Mesenchymal stem cell (in vitro differentiated cells and primary cell): ENCODE measurements around the gene RHOU.

ENCODE experiments used
- DNase-seq: peaks from one replicate; pipeline ENCODE4 v3.0.0-alpha.2; 2013
- H2AFZ ChIP-seq: one replicate; pipeline ENCODE4 v1.6.1; 2013; ENCODE audit warnings: low read depth, mild to moderate bottlenecking, control low read depth, inconsistent platforms, low read length, moderate library complexity
- H2AK5ac ChIP-seq: 2 replicates; pipeline ENCODE4 v1.6.1; 2013; ENCODE audit warnings: low read length, moderate library complexity, mild to moderate bottlenecking, inconsistent platforms; ENCODE audit not compliant: severe bottlenecking
- H2BK120ac ChIP-seq: one replicate; pipeline ENCODE4 v1.6.1; 2013; ENCODE audit warnings: low read depth, mild to moderate bottlenecking, inconsistent platforms, low read length, moderate library complexity
- H2BK12ac ChIP-seq, 2 experiments: one replicate each; pipeline ENCODE4 v1.6.1; 2013; ENCODE audit warnings: inconsistent platforms in 2 of 2, low read length in 2 of 2, mild to moderate bottlenecking in 2 of 2, moderate library complexity in 2 of 2, control low read depth in 1 of 2
- H2BK15ac ChIP-seq: one replicate; pipeline ENCODE4 v1.6.1; 2013; ENCODE audit warnings: mild to moderate bottlenecking, low read depth, inconsistent platforms; ENCODE audit not compliant: poor library complexity, severe bottlenecking
- H2BK5ac ChIP-seq: 2 replicates; pipeline ENCODE4 v1.6.1; 2013; ENCODE audit warnings: low read depth, mild to moderate bottlenecking, low read length, control low read depth, inconsistent platforms; ENCODE audit not compliant: poor library complexity, severe bottlenecking
- H3K14ac ChIP-seq, 2 experiments: one replicate each; pipeline ENCODE4 v1.6.1; 2013; ENCODE audit warnings: inconsistent platforms in 2 of 2, low read length in 2 of 2, control low read depth in 1 of 2, mild to moderate bottlenecking in 1 of 2, moderate library complexity in 1 of 2
- H3K18ac ChIP-seq, 2 experiments: one replicate each; pipeline ENCODE4 v1.6.1; 2013; ENCODE audit warnings: inconsistent platforms in 2 of 2, low read length in 2 of 2, control low read depth in 1 of 2, low read depth in 1 of 2, mild to moderate bottlenecking in 1 of 2
- H3K23ac ChIP-seq, 2 experiments: one replicate each; pipeline ENCODE4 v1.6.1; 2013; ENCODE audit warnings: inconsistent platforms in 2 of 2, low read length in 2 of 2, mild to moderate bottlenecking in 2 of 2, moderate library complexity in 2 of 2, control low read depth in 1 of 2
- H3K27ac ChIP-seq: 2 replicates; pipeline ENCODE4 v1.5.1; 2013; ENCODE audit warnings: mild to moderate bottlenecking, moderate library complexity, low read length, control low read depth, inconsistent platforms; ENCODE audit not compliant: poor library complexity, severe bottlenecking
- H3K27me3 ChIP-seq, 2 experiments: 2 replicates each; pipeline versions ENCODE4 v1.6.1 to v1.7.0; 2013; ENCODE audit warnings: low read length in 2 of 2, mild to moderate bottlenecking in 2 of 2, moderate library complexity in 2 of 2, control low read depth in 1 of 2, inconsistent platforms in 1 of 2; ENCODE audit not compliant: control insufficient read depth in 1 of 2, insufficient read depth in 1 of 2
- H3K36me3 ChIP-seq, 2 experiments: 2 replicates each; pipeline versions ENCODE4 v1.6.1 to v1.7.0; 2013; ENCODE audit warnings: low read length in 2 of 2, control low read depth in 1 of 2, inconsistent platforms in 1 of 2, low read depth in 1 of 2, mild to moderate bottlenecking in 1 of 2; ENCODE audit not compliant: insufficient read depth in 2 of 2, control insufficient read depth in 1 of 2
- H3K4ac ChIP-seq, 2 experiments: one replicate each; pipeline ENCODE4 v1.6.1; 2013; ENCODE audit warnings: inconsistent platforms in 2 of 2, low read length in 2 of 2, mild to moderate bottlenecking in 2 of 2, moderate library complexity in 2 of 2, control low read depth in 1 of 2, low read depth in 1 of 2
- H3K4me1 ChIP-seq: 2 replicates; pipeline ENCODE4 v1.6.1; 2013; ENCODE audit warnings: low read depth, low read length, control low read depth; ENCODE audit not compliant: control insufficient read depth, insufficient read depth
- H3K4me2 ChIP-seq: 2 replicates; pipeline ENCODE4 v1.6.1; 2013; ENCODE audit warnings: low read length, mild to moderate bottlenecking, inconsistent platforms; ENCODE audit not compliant: poor library complexity, severe bottlenecking
- H3K4me3 ChIP-seq, 2 experiments: 2 replicates each; pipeline versions ENCODE4 v1.5.1 to v1.7.0; 2013; ENCODE audit warnings: low read length in 2 of 2, mild to moderate bottlenecking in 2 of 2, control low read depth in 1 of 2, low read depth in 1 of 2; ENCODE audit not compliant: insufficient read depth in 1 of 2
- H3K79me1 ChIP-seq: replicated peaks from 2 replicates; pipeline ENCODE4 v1.6.1; 2013; ENCODE audit warnings: mild to moderate bottlenecking, control low read depth, low read length, inconsistent platforms; ENCODE audit not compliant: poor library complexity, severe bottlenecking
- H3K9ac ChIP-seq: 2 replicates; pipeline ENCODE4 v1.7.0; 2013; ENCODE audit warnings: mild to moderate bottlenecking, low read length, moderate library complexity
- H3K9me3 ChIP-seq: 2 replicates; pipeline ENCODE4 v1.7.0; 2013; ENCODE audit warnings: mild to moderate bottlenecking, low read length; ENCODE audit not compliant: control insufficient read depth
- H4K8ac ChIP-seq: one replicate; pipeline ENCODE4 v1.6.1; 2013; ENCODE audit warnings: inconsistent platforms, mild to moderate bottlenecking, low read length, moderate library complexity
- H4K91ac ChIP-seq: one replicate; pipeline ENCODE4 v1.6.1; 2013; ENCODE audit warnings: mild to moderate bottlenecking, low read length, inconsistent platforms
- WGBS: methylation state at CpG from one replicate; pipeline ENCODE4 v1.1.7; 2013; ENCODE audit warnings: mixed read lengths; 5-methylcytosine and 5-hydroxymethylcytosine counted together

The RHOU gene

DNA sequence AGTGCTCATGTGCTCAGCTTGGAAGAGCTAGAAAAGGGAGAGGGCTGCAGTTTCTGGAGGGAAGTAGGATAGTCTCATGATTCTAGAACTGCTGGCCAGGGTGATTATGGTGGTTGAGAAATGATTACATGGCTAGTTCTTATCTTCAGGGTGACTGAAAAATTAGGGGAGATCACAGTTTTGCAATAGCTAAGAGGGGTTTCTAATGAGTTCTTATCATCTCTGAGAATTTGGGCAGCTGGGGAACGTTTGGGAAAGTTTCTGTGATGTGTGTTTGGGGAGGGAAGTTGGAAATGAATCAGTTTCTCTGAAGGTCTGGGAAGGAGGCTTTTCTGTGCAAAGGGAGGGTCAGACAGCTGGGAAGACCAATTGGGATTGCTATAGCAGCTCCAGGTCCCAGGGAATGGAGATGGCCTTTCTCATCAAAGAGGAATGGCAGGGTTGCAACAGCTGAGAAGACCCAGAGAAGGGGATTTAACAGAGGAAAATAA lies 7.6 kb upstream of the RHOU start:
- WGBS = 12% methylated on average over 1 of the region's 1 CpG

DNA sequence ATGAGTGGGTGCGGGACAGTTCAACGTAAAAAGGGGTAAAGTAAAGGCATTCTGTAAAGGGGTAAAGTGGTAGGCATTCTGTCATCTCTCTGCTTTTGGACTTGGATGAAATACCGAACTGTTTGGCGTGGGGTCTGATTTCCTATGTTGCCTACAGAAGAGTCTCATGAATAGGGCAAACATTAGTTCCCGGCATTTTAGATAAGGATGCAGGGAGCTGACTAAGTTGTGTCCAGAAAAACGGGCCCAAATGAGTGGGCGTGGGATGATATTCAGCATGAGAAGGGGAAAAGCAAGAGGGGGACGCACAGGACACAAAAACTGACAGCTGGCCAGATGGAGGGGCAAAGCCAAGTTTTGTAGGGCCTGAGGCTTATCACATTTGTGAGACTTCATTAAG lies 2.9 kb upstream of the RHOU start:
- no peak overlapping the region for H2BK12ac ChIP-seq
- H3K79me1 ChIP-seq = no peaks in the 10 kb centered on the region
- H3K9me3 ChIP-seq = no peaks in the 10 kb centered on the region
- DNase-seq = no peak
- no peak overlapping the region for H3K4me2 ChIP-seq
- no peak overlapping the region for H3K18ac ChIP-seq
- H4K8ac ChIP-seq = no peak overlapping the region
- no peak overlapping the region for H3K4me3 ChIP-seq
- H3K14ac ChIP-seq = no peak overlapping the region
- no peak overlapping the region for H2BK15ac ChIP-seq
- H2AFZ ChIP-seq = no peak overlapping the region
- H3K4me1 ChIP-seq = peaks cover 10% of the 10 kb centered on the region
- H2AK5ac ChIP-seq = no peak overlapping the region
- H2BK120ac ChIP-seq = peak overlapping the region; percentile 11
- 97% methylated on average over 7 of the region's 8 CpGs for WGBS
- H3K9ac ChIP-seq = no peak overlapping the region
- H3K23ac ChIP-seq = no peak overlapping the region
- H4K91ac ChIP-seq = no peak overlapping the region
- peaks cover 9 to 49% of the 10 kb centered on the region in 2 experiments for H3K27me3 ChIP-seq
- no peak overlapping the region for H2BK5ac ChIP-seq
- no peak overlapping the region for H3K27ac ChIP-seq
- H3K4ac ChIP-seq = no peak overlapping the region
- no peaks in the 10 kb centered on the region for H3K36me3 ChIP-seq

More for the DNA sequence above, 7.6 kb upstream of the RHOU start:
- DNase-seq = no peak
- H3K4me3 ChIP-seq = no peak overlapping the region
- no peak overlapping the region for H3K27ac ChIP-seq
- H4K8ac ChIP-seq = no peak overlapping the region
- no peak overlapping the region for H2BK15ac ChIP-seq
- H3K14ac ChIP-seq = no peak overlapping the region
- H3K4me1 ChIP-seq = no peaks in the 10 kb centered on the region
- no peak overlapping the region for H2AFZ ChIP-seq
- no peak overlapping the region for H2AK5ac ChIP-seq
- no peak overlapping the region for H3K23ac ChIP-seq
- H3K4ac ChIP-seq = no peak overlapping the region
- no peak overlapping the region for H2BK120ac ChIP-seq
- H3K18ac ChIP-seq = no peak overlapping the region
- H3K79me1 ChIP-seq = no peaks in the 10 kb centered on the region
- H3K36me3 ChIP-seq = no peaks in the 10 kb centered on the region
- H3K9me3 ChIP-seq = no peaks in the 10 kb centered on the region
- no peak overlapping the region for H2BK5ac ChIP-seq
- no peak overlapping the region for H3K9ac ChIP-seq
- H4K91ac ChIP-seq = no peak overlapping the region
- H3K4me2 ChIP-seq = no peak overlapping the region
- H2BK12ac ChIP-seq = no peak overlapping the region
- peaks cover 4 to 29% of the 10 kb centered on the region in 2 experiments for H3K27me3 ChIP-seq

DNA sequence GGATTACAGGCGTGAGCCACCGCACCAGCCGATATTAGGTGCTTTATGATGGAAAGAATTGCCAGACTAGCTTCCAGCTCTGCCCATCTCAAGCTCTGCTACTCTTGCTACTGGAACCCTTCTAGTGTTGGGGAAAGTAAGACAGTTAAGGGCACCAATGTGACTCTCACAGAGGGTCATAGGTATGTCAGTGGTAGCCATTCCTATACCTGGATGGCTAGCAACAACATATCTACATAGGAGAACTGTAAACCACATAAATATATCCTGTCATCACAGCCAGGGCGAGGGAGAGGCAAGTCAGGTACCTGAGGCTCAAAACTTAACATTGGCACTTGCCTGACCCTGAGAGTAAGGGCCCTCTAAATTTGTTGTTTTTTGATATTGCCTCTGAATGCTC lies 1.7 kb upstream of the RHOU start:
- no peak for DNase-seq
- H3K14ac ChIP-seq = no peak overlapping the region
- H3K79me1 ChIP-seq = no peaks in the 10 kb centered on the region
- H3K27me3 ChIP-seq = peaks cover 9 to 47% of the 10 kb centered on the region in 2 experiments
- H2BK120ac ChIP-seq = no peak overlapping the region
- no peak overlapping the region for H3K23ac ChIP-seq
- H2BK12ac ChIP-seq = peak overlapping the region in 1 of 2 experiments; percentile 15
- H4K8ac ChIP-seq = peak overlapping the region; percentile 46
- peaks cover 10% of the 10 kb centered on the region for H3K4me1 ChIP-seq
- no peak overlapping the region for H3K27ac ChIP-seq
- peaks cover 0 to 2% of the 10 kb centered on the region in 2 experiments for H3K36me3 ChIP-seq
- no peak overlapping the region for H4K91ac ChIP-seq
- H3K9ac ChIP-seq = no peak overlapping the region
- 100% methylated on average over 1 of the region's 4 CpGs for WGBS
- no peak overlapping the region for H3K4me2 ChIP-seq
- no peak overlapping the region for H2BK15ac ChIP-seq
- H2AFZ ChIP-seq = no peak overlapping the region
- no peak overlapping the region for H2BK5ac ChIP-seq
- H3K4ac ChIP-seq = no peak overlapping the region
- no peak overlapping the region for H3K18ac ChIP-seq
- no peaks in the 10 kb centered on the region for H3K9me3 ChIP-seq
- H3K4me3 ChIP-seq = no peak overlapping the region
- H2AK5ac ChIP-seq = no peak overlapping the region

DNA sequence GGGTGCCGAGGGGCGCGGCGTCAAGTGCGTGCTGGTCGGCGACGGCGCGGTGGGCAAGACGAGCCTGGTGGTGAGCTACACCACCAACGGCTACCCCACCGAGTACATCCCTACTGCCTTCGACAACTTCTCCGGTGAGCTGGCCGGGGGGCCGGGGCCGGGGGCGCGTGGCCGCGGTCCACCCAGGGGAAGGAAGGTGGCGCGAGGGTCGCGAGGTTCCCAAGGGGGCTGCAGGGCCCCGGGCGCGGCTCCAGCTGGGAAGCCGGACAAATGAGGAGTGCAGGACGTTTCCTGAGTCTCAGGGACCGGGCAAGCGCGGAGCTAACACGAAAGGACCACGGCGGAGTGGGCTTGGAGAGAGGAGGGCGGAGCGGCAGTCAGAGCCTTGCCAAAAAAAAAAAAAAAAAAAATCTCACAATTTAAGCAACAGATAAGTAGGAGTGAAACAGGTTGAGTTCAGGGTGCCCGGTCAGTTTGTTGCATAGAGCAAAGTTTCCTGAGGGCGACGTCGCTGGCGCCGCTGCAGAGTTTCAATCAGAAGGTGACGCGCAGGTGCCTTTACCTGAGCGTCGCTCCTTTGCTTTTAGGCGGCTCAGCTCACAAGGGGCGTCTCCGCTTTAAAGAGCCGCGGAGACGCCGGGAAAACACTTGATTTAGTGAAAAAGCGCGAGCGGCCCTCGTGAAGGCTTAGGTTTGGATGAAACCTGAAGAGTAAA lies 750 bp downstream of the RHOU start:
- Histone ChIP-seq H3K4me1 (peaks cover 10% of the 10 kb centered on the region), H3K9ac (peak overlapping the region; percentile 77), H2BK120ac (peak overlapping the region; percentile 73), H3K79me1 (no peaks in the 10 kb centered on the region), H2AK5ac (no peak overlapping the region), H3K4ac (peak overlapping the region in 1 of 2 experiments; percentile 32), H2BK12ac (peak overlapping the region in 1 of 2 experiments; percentile 55), H4K91ac (peak overlapping the region; percentile 48), H3K23ac (peak overlapping the region in 1 of 2 experiments; percentile 34), H3K9me3 (no peaks in the 10 kb centered on the region), H4K8ac (peak overlapping the region; percentile 49), H2AFZ (peak overlapping the region; percentile 46), H3K27ac (no peak overlapping the region), H3K36me3 (peaks cover 0 to 4% of the 10 kb centered on the region in 2 experiments), H3K14ac (peak overlapping the region; percentile 19 to 38), H3K4me2 (peak overlapping the region; percentile 89), H3K4me3 (peak overlapping the region; percentile 80 to 81), H2BK15ac (peak overlapping the region; percentile 93), H3K18ac (peak overlapping the region; percentile 92 to 96), H2BK5ac (no peak overlapping the region), H3K27me3 (peaks cover 5 to 40% of the 10 kb centered on the region in 2 experiments)
- DNase-seq = peak; percentile 59
- 1% methylated on average over 27 of the region's 60 CpGs for WGBS
